K562 (cell line): ENCODE data around the gene CMTM1. TPM values are rescaled to one million over a fixed set of nuclear protein-coding genes. Genes with fewer than 3 reads are reported as not detected.

Source experiments
- ATAC-seq: fragments of 200-7000 bp; cut with Tn5 transposase; 3 replicates; pipeline ENCODE4 v1.9.1; 2020; ENCODE audit warnings: moderate library complexity
- BruUV-seq: library from RNA; stranded (reverse); fragments of 400-500 nt; replicated peaks from 2 replicates; lab custom pipeline; 2021; lab: Mats Ljungman, UMichigan
- CTCF ChIA-PET: fragments of 300-600 bp; formaldehyde crosslinking; extraction: SDS; loops from one replicate; lab custom pipeline; 2021; ENCODE audit warnings: low intra/inter-chr PET ratio; lab: Yijun Ruan, JAX
- POLR2A ChIA-PET: fragments of 300-600, 350-650 bp; sonication (Branson Sonifier 250); formaldehyde crosslinking; extraction: SDS; loops from one replicate; lab custom pipeline; 2021; ENCODE audit warnings: antibody characterized with exemption, inconsistent platforms; lab: Yijun Ruan, JAX
- DNase-seq, 4 experiments: peaks; one replicate each; pipeline versions ENCODE4 v3.0.0 to v3.0.0-alpha.2; 2011 to 2018; ENCODE audit warnings: low spot score in 3 of 4, mixed read lengths in 3 of 4; ENCODE audit errors: extremely low read depth in 1 of 4
- FAIRE-seq: peaks from 2 replicates; lab custom pipeline; 2011; peaks lifted over from hg19 to GRCh38; lab: Jason Lieb, UNC
- H2AFZ ChIP-seq: 2 replicates; pipeline ENCODE4 v1.6.0; 2011; ENCODE audit warnings: low read depth, low read length, control low read depth, inconsistent platforms
- H3K27ac ChIP-seq: fragments of 200-600 bp; 3 replicates; pipeline ENCODE4 v1.8.0; 2011; ENCODE audit warnings: low read depth, mild to moderate bottlenecking, control low read depth, inconsistent platforms, low read length, moderate library complexity, mixed read lengths; ENCODE audit errors: extremely low read depth
- H3K27me3 ChIP-seq, 2 experiments: fragments of 300-600 bp in 1 of 2; 2 replicates in 1 of 2; 3 replicates in 1 of 2; pipeline versions ENCODE4 v1.6.0 to v1.8.0; 2011; ENCODE audit warnings: inconsistent platforms in 2 of 2, low read length in 2 of 2, mild to moderate bottlenecking in 1 of 2, mixed read lengths in 1 of 2, moderate library complexity in 1 of 2; ENCODE audit not compliant: control insufficient read depth in 2 of 2, insufficient read depth in 2 of 2
- H3K36me3 ChIP-seq: fragments of 300-600 bp; 3 replicates; pipeline ENCODE4 v1.8.0; 2011; ENCODE audit warnings: mild to moderate bottlenecking, low read length, inconsistent platforms; ENCODE audit not compliant: control insufficient read depth, insufficient read depth
- H3K4me1 ChIP-seq, 2 experiments: fragments of 200-600 bp in 1 of 2; replicated peaks in 1 of 2; 2 replicates in 1 of 2; 3 replicates in 1 of 2; pipeline versions ENCODE4 v1.5.1 to v1.8.0; 2011; ENCODE audit warnings: inconsistent platforms in 2 of 2, low read length in 2 of 2, mild to moderate bottlenecking in 1 of 2, mixed read lengths in 1 of 2, moderate library complexity in 1 of 2; ENCODE audit not compliant: control insufficient read depth in 2 of 2, insufficient read depth in 2 of 2
- H3K4me2 ChIP-seq: 2 replicates; pipeline ENCODE4 v1.6.1; 2011; ENCODE audit warnings: low read length, control low read depth, inconsistent platforms, mixed read lengths; ENCODE audit not compliant: insufficient read depth
- H3K4me3 ChIP-seq: fragments of 200-600 bp; sonication (generic), shearing (Covaris generic); 2 replicates; pipeline ENCODE4 v1.5.1; 2016; ENCODE audit warnings: control low read depth, inconsistent platforms
- H3K79me2 ChIP-seq: fragments of 200-600 bp; 3 replicates; pipeline ENCODE4 v1.8.0; 2011; ENCODE audit warnings: low read length, inconsistent platforms; ENCODE audit not compliant: control insufficient read depth, insufficient read depth
- H3K9ac ChIP-seq, 2 experiments: 2 replicates each; pipeline versions ENCODE4 v1.6.0 to v1.6.1; 2011; ENCODE audit warnings: low read depth in 2 of 2, low read length in 2 of 2, control low read depth in 1 of 2, inconsistent platforms in 1 of 2, mild to moderate bottlenecking in 1 of 2, mixed read lengths in 1 of 2; ENCODE audit not compliant: insufficient read depth in 1 of 2
- H3K9me1 ChIP-seq: one replicate; pipeline ENCODE4 v1.6.0; 2011; ENCODE audit warnings: inconsistent platforms, mild to moderate bottlenecking, low read length, moderate library complexity; ENCODE audit not compliant: control insufficient read depth, insufficient read depth
- H3K9me3 ChIP-seq: replicated peaks from 2 replicates; pipeline ENCODE4 v1.5.1; 2011; ENCODE audit warnings: low read depth, low read length, inconsistent platforms; ENCODE audit not compliant: control insufficient read depth, insufficient read depth
- H4K20me1 ChIP-seq: replicated peaks from 2 replicates; pipeline ENCODE4 v1.6.1; 2011; ENCODE audit warnings: low read length, inconsistent platforms, mixed read lengths; ENCODE audit not compliant: control insufficient read depth, insufficient read depth
- ATF4 ChIP-seq: fragments of 450-650 bp; formaldehyde crosslinking; IDR thresholded peaks from 2 replicates; pipeline ENCODE4 v1.4.0; 2022; ENCODE audit warnings: mild to moderate bottlenecking, moderate library complexity
- BRD4 ChIP-seq: fragments of 200-600 bp; sonication (generic); IDR thresholded peaks from 2 replicates; pipeline ENCODE4 v1.6.1; 2017; ENCODE audit warnings: inconsistent platforms
- CBFA2T3 ChIP-seq: fragments of 450-650 bp; IDR thresholded peaks from 2 replicates; pipeline ENCODE4 v1.6.1; 2017
- MAFG ChIP-seq: fragments of 450-650 bp; conservative IDR thresholded peaks from 2 replicates; pipeline ENCODE4 v1.6.1; 2016; ENCODE audit warnings: missing genetic modification characterization, missing compliant biosample characterization
- MAZ ChIP-seq, 2 experiments: fragments of 450-650 bp in 1 of 2; sonication (generic) in 1 of 2; formaldehyde crosslinking; IDR thresholded peaks in 1 of 2; conservative IDR thresholded peaks in 1 of 2; 2 replicates each; pipeline versions ENCODE4 v1.4.0 to v1.5.0; 2020; ENCODE audit warnings: mild to moderate bottlenecking in 1 of 2, missing genetic modification reagents in 1 of 2
- MTF1 ChIP-seq: fragments of 250-450 bp; sonication (Bioruptor Pico); IDR thresholded peaks from 2 replicates; pipeline ENCODE4 v1.9.0; 2021; ENCODE audit warnings: moderate library complexity, mild to moderate bottlenecking, inconsistent platforms, borderline replicate concordance
- NFE2L1 ChIP-seq: fragments of 450-650 bp; IDR thresholded peaks from 2 replicates; pipeline ENCODE4 v1.6.1; 2016; ENCODE audit warnings: missing genetic modification characterization, low read depth, mild to moderate bottlenecking, missing compliant biosample characterization, moderate library complexity, borderline replicate concordance
- SMC3 ChIP-seq: conservative IDR thresholded peaks from 2 replicates; pipeline ENCODE4 v1.6.1; 2011; ENCODE audit warnings: low read depth, low read length, improper control_type of control experiment; ENCODE audit not compliant: insufficient read depth
- TCF7 ChIP-seq: sonication (generic); IDR thresholded peaks from 2 replicates; pipeline ENCODE4 v1.6.1; 2016; ENCODE audit warnings: antibody characterized with exemption, borderline replicate concordance
- TEAD4 ChIP-seq, 2 experiments: sonication (generic) in 1 of 2; formaldehyde crosslinking in 1 of 2; IDR thresholded peaks; 2 replicates each; pipeline versions ENCODE4 v1.6.1 to v1.8.0; 2012 to 2022; ENCODE audit warnings: borderline replicate concordance in 1 of 2, inconsistent platforms in 1 of 2, low read length in 1 of 2, mild to moderate bottlenecking in 1 of 2, missing genetic modification reagents in 1 of 2
- TFE3 ChIP-seq: fragments of 450-650 bp; formaldehyde crosslinking; IDR thresholded peaks from 2 replicates; pipeline ENCODE4 v1.4.0; 2020; ENCODE audit warnings: mild to moderate bottlenecking, mixed read lengths
- UBTF ChIP-seq, 2 experiments: IDR thresholded peaks; 2 replicates each; pipeline ENCODE4 v1.6.1; 2012; ENCODE audit warnings: improper control_type of control experiment in 2 of 2, low read depth in 2 of 2, low read length in 2 of 2, borderline replicate concordance in 1 of 2
- ZKSCAN8 ChIP-seq: fragments of 200-800 bp; sonication (Bioruptor generic); IDR thresholded peaks from 2 replicates; pipeline ENCODE4 v1.6.1; 2016; ENCODE audit warnings: missing genetic modification characterization, missing compliant biosample characterization
- ZNF785 ChIP-seq: fragments of 250-450 bp; sonication (Bioruptor Pico); IDR thresholded peaks from 2 replicates; pipeline ENCODE4 v1.4.0; 2020; ENCODE audit warnings: mild to moderate bottlenecking
- ZNF830 ChIP-seq: fragments of 250-450 bp; sonication (Bioruptor Pico); IDR thresholded peaks from 2 replicates; pipeline ENCODE4 v1.5.0; 2021; ENCODE audit warnings: mild to moderate bottlenecking
- WGBS: fragments of 100-300 bp; shearing (Covaris generic); methylation state at CpG from one replicate; pipeline ENCODE4 v1.1.6; 2016; ENCODE audit warnings: low coverage, mixed read lengths; ENCODE audit not compliant: insufficient coverage; ENCODE audit errors: missing lambda C conversion rate; 5-methylcytosine and 5-hydroxymethylcytosine counted together
- in situ Hi-C: fragments of 300-500 bp; cut with MboI; formaldehyde crosslinking; loops from 4 replicates; pipeline ENCODE4 v1.15.0; 2018; ENCODE audit warnings: inconsistent platforms, mixed read lengths
- intact Hi-C: fragments of 100-400 bp; cut with micrococcal nuclease; formaldehyde crosslinking; loops from 2 replicates; pipeline ENCODE4 v1.14.2; 2022
- polyA plus RNA-seq, 8 experiments: library from polyadenylated mRNA; depleted of rRNA in 4 of 8; stranded (reverse) in 5 of 8; unstranded in 3 of 8; fragments of >200 nt; fragmentation: Nextera tagmentation in 2 of 8; fragmentation: Illumina TruSeq in 1 of 8; extraction: Ambion mirVana in 2 of 8; extraction: Trizol in 1 of 8; gene quantifications; 2 replicates each; pipeline versions ENCODE4 v1.2.1 to v1.2.3, GENCODE V29; 2011 to 2014; ENCODE audit warnings: inconsistent platforms in 1 of 8, missing spikeins in 1 of 8
- total RNA-seq, 7 experiments: library from RNA; depleted of rRNA in 6 of 7; stranded (reverse); fragments of >200 nt in 6 of 7; fragmentation: Illumina TruSeq in 2 of 7; extraction: Trizol in 2 of 7; gene quantifications; 2 replicates each; pipeline versions ENCODE4 v1.2.1 to v1.2.3, GENCODE V29; 2011 to 2021; ENCODE audit warnings: low replicate concordance in 1 of 7

Gene CMTM1
- total and polyA plus RNA-seq, 9 of the 15 experiments (the other 6 are each of a cell fraction or from before 2014, with no cell fraction given), result 0.25 to 2.6 (median 1.1) TPM; not detected in 2

GRCh38 chr16:66562986-66563385, 3.3 kb upstream of the CMTM1 start (continued):
- no peak for TF ChIP-seq NFE2L1
- no peak for TF ChIP-seq ZNF830 (CRISPR knock-in tag)
- TF ChIP-seq ATF4 (CRISPR knock-in tag), result no peak
- TF ChIP-seq SMC3, result no peak

GRCh38 chr16:66563574-66564334, 2.5 kb upstream of the CMTM1 start:
- H3K4me2 ChIP-seq, result no peak overlapping the region
- H3K9me1 ChIP-seq, result no peaks in the 10 kb centered on the region
- BruUV-seq, result no TSS peak
- no peaks in the 10 kb centered on the region for H3K27me3 ChIP-seq
- no peak overlapping the region for H2AFZ ChIP-seq
- no peaks in the 10 kb centered on the region for H4K20me1 ChIP-seq
- no peak for ATAC-seq
- in situ Hi-C loops, result no loop called here
- POLR2A ChIA-PET, result interaction anchor here (1.3 to 2.1 kb wide), 3 partner anchors 9 to 13 kb away, joined by 3 to 11 read pairs (median 6); no protein-coding TSS in a partner anchor
- no peak overlapping the region for H3K4me3 ChIP-seq
- H3K4me1 ChIP-seq, result peaks cover 3 to 8% of the 10 kb centered on the region in 2 experiments; a peak in 3 of 5 replicates
- no peak for FAIRE-seq
- H3K36me3 ChIP-seq, result peaks cover 70% of the 10 kb centered on the region
- no peaks in the 10 kb centered on the region for H3K9me3 ChIP-seq
- TF ChIP-seq TFE3, result no peak
- no peak for TF ChIP-seq UBTF (IDR thresholded peaks at IDR 0.05; ENCODE audit: borderline replicate concordance in 1 of 2, low read depth in 2 of 2, low read length in 2 of 2)
- no peak for TF ChIP-seq ZKSCAN8 (CRISPR knock-in tag)
- TF ChIP-seq TCF7, result no peak
- TF ChIP-seq MAFG, result no peak
- TF ChIP-seq MAZ (CRISPR knock-in tag; conservative IDR thresholded peaks at IDR 0.05 in 1 of 2, IDR thresholded peaks at IDR 0.05 in 1 of 2), result no peak
- no peak for TF ChIP-seq TEAD4 (IDR thresholded peaks at IDR 0.05; ENCODE audit: low read length)
- TF ChIP-seq TEAD4 (CRISPR knock-in tag; IDR thresholded peaks at IDR 0.05; ENCODE audit: borderline replicate concordance), result no peak
- no peak for TF ChIP-seq ZNF785 (CRISPR knock-in tag)
- TF ChIP-seq BRD4, result no peak
- no peak for TF ChIP-seq MTF1 (CRISPR knock-in tag)
- no peak for TF ChIP-seq CBFA2T3
- CTCF ChIA-PET, result interaction anchor here (0.6 kb wide), 1 partner anchor 45 kb away, joined by 5 read pairs; no protein-coding TSS in a partner anchor
- DNase-seq, result no peak
- no peak overlapping the region for H3K9ac ChIP-seq
- WGBS, result 93% methylated on average over 2 of the region's 2 CpGs
- intact Hi-C loops, result no loop called here
- no peaks in the 10 kb centered on the region for H3K79me2 ChIP-seq
- H3K27ac ChIP-seq, result no peak overlapping the region
